Measurements from ENCODE around the gene PRKN. TPM values are rescaled to one million over a fixed set of nuclear protein-coding genes. Genes with fewer than 3 reads are reported as not detected.
A peak's percentile ranks its signal among the peaks of the same experiment; 100 is the strongest.

PRKN gene
- total and polyA plus RNA-seq, 2 experiments from 2014 or later, result 0.10 to 0.84 TPM

DNA sequence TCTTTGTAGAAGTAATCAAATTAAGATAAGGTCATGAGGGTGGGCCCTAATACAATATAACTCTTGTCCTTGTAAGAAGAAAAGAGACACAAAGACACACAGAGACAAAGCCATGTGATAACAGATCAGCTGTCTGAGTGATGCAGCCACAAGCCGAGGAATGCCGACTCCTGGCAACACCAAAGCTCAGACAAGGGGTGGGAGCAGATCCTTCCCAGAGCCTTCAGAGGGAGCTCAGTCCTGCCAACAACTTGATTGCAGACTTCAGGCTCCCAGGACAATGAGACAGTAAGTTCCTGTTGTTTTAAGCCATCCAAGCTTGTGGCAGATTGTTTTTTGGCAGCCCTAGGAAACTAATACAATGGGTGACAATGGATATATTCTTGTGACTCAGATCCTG lies 1128.7 kb downstream of the PRKN start:
- Histone ChIP-seq H3K36me3 (ENCODE audit: insufficient read depth) (no peaks in the 10 kb centered on the region), H3F3A (replicated peaks; ENCODE audit: low read depth) (no peaks in the 10 kb centered on the region), H3K79me2 (replicated peaks; ENCODE audit: insufficient read depth) (no peaks in the 10 kb centered on the region), H3K27ac (ENCODE audit: low read depth) (no peak overlapping the region), H3K9me2 (ENCODE audit: insufficient read depth) (no peaks in the 10 kb centered on the region), H3K4me2 (no peak overlapping the region), H4K20me1 (replicated peaks; ENCODE audit: insufficient read depth) (no peaks in the 10 kb centered on the region), H2AFZ (no peak overlapping the region), H3K27me3 (ENCODE audit: insufficient read depth) (no peaks in the 10 kb centered on the region), H3K4me3 (no peak overlapping the region), H3K4me1 (ENCODE audit: insufficient read depth) (no peaks in the 10 kb centered on the region)
- Mint-ChIP-seq H3K9me3 (no peaks in the 10 kb centered on the region), H3K27me3 (ENCODE audit: insufficient read depth, low read depth, poor library complexity) (no peaks in the 10 kb centered on the region), H3K27ac (no peak overlapping the region), H3K4me3 (no peak overlapping the region), H3K4me1 (peaks cover 3% of the 10 kb centered on the region; the same call in 2 of the 3 replicates), H3K36me3 (ENCODE audit: low read depth) (no peaks in the 10 kb centered on the region)
- ATAC-seq (no peak), DNase-seq (ENCODE audit: low spot score) (peak; percentile 6)
- TF ChIP-seq, protein P1, sequence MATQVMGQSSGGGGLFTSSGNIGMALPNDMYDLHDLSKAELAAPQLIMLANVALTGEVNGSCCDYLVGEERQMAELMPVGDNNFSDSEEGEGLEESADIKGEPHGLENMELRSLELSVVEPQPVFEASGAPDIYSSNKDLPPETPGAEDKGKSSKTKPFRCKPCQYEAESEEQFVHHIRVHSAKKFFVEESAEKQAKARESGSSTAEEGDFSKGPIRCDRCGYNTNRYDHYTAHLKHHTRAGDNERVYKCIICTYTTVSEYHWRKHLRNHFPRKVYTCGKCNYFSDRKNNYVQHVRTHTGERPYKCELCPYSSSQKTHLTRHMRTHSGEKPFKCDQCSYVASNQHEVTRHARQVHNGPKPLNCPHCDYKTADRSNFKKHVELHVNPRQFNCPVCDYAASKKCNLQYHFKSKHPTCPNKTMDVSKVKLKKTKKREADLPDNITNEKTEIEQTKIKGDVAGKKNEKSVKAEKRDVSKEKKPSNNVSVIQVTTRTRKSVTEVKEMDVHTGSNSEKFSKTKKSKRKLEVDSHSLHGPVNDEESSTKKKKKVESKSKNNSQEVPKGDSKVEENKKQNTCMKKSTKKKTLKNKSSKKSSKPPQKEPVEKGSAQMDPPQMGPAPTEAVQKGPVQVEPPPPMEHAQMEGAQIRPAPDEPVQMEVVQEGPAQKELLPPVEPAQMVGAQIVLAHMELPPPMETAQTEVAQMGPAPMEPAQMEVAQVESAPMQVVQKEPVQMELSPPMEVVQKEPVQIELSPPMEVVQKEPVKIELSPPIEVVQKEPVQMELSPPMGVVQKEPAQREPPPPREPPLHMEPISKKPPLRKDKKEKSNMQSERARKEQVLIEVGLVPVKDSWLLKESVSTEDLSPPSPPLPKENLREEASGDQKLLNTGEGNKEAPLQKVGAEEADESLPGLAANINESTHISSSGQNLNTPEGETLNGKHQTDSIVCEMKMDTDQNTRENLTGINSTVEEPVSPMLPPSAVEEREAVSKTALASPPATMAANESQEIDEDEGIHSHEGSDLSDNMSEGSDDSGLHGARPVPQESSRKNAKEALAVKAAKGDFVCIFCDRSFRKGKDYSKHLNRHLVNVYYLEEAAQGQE (IDR thresholded peaks at IDR 0.05; ENCODE audit: unreplicated experiment), result no peak
- TF ChIP-seq EZH2phosphoT487 (IDR thresholded peaks at IDR 0.05; ENCODE audit: unreplicated experiment) (no peak), JUNB (IDR thresholded peaks at IDR 0.05; ENCODE audit: unreplicated experiment) (no peak), ZNF331 (CRISPR knock-in tag; IDR thresholded peaks at IDR 0.05; ENCODE audit: low read depth) (no peak), CREB1 (CRISPR knock-in tag; IDR thresholded peaks at IDR 0.05; ENCODE audit: low read depth) (no peak)

- H3K4me3 ChIP-seq, result no peak overlapping the region
- H3K27ac ChIP-seq (ENCODE audit: low read depth), result no peak overlapping the region
- H3K9me2 ChIP-seq (ENCODE audit: insufficient read depth), result no peaks in the 10 kb centered on the region
- no peak overlapping the region for H3K4me2 ChIP-seq
- no peak overlapping the region for H3K27ac Mint-ChIP-seq
- no peaks in the 10 kb centered on the region for H3K79me2 ChIP-seq (replicated peaks; ENCODE audit: insufficient read depth)
- DNase-seq (ENCODE audit: low spot score) (no peak), ATAC-seq (no peak)
- peaks cover 2% of the 10 kb centered on the region for H3K27me3 Mint-ChIP-seq (ENCODE audit: insufficient read depth, low read depth, poor library complexity)
- peaks cover 3% of the 10 kb centered on the region; the same call in 2 of the 3 replicates for H3K4me1 Mint-ChIP-seq
- no peaks in the 10 kb centered on the region for H3K36me3 Mint-ChIP-seq (ENCODE audit: low read depth)
- H3K9me3 Mint-ChIP-seq, result no peaks in the 10 kb centered on the region
- H3K4me3 Mint-ChIP-seq, result no peak overlapping the region
- H3K36me3 ChIP-seq (ENCODE audit: insufficient read depth), result no peaks in the 10 kb centered on the region
- H2AFZ ChIP-seq, result no peak overlapping the region
- H4K20me1 ChIP-seq (replicated peaks; ENCODE audit: insufficient read depth), result no peaks in the 10 kb centered on the region
- H3F3A ChIP-seq (replicated peaks; ENCODE audit: low read depth), result no peaks in the 10 kb centered on the region
- H3K4me1 ChIP-seq (ENCODE audit: insufficient read depth), result no peaks in the 10 kb centered on the region
- no peaks in the 10 kb centered on the region for H3K27me3 ChIP-seq (ENCODE audit: insufficient read depth)
- TF ChIP-seq EZH2phosphoT487 (IDR thresholded peaks at IDR 0.05; ENCODE audit: unreplicated experiment), result no peak
- no peak for TF ChIP-seq ZNF462 (CRISPR knock-in tag; IDR thresholded peaks at IDR 0.05)
- no peak for TF ChIP-seq ZNF331 (CRISPR knock-in tag; IDR thresholded peaks at IDR 0.05; ENCODE audit: low read depth)
- no peak for TF ChIP-seq NANOG (IDR thresholded peaks at IDR 0.05; ENCODE audit: borderline replicate concordance)
- TF ChIP-seq ZNF114 (CRISPR knock-in tag; IDR thresholded peaks at IDR 0.05), result no peak
Observed at GRCh38 chr6:161596807-161597520, 1130.6 kb downstream of the PRKN start.

Data from GM23338 (cell line).